GM12873 (cell line): Measurements from ENCODE around the gene EDNRB.

Experiments used
- TF ChIP-seq, protein P1 (sequence below): IDR thresholded peaks from 2 replicates; pipeline ENCODE4 v1.5.1; 2012; ENCODE audit warnings: low read depth, mild to moderate bottlenecking, moderate library complexity, low read length, control low read depth; ENCODE audit not compliant: insufficient read depth; ENCODE audit errors: missing control alignments

The EDNRB gene

DNA sequence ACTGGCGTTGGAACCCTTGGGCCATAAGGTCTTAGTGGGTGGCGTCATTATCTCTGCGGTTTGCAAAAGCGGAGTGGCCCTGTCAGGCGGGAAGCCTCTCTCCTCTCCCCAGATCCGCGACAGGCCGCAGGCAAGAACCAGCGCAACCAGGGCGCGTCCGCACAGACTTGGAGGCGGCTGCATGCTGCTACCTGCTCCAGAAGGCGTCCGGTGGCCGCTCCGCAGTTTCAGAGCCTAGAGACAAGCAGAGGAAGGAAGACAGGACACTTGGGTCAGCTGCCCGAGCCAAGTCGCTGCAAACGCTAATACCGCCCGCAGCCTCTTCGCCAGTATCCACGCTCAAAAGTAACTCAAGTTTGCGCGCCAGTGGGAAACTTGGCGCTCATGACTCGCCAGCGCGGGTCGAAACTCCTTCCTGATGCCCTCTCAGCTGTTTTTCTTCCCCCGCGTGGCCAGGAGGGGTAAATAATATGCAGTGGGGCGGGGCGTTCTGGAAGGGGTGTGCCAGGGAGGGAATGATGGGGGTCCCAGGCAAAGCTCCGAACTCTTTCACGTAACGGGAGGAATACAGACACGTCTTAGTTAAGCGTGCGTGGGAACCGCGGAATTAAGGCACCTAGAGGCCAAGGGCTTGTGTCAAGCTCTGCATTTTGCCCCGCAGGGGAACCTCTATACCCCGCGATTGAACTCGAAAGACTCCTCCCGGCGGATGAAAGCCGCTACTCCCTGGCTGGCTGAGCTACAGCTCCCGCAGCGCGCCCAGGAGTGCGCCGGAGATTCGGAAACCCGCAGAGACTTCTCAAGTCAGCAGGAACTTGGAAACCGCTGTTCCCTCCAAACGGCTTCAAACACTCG is at the start of gene EDNRB:
EDNRB (minus strand) TSS at position 441 of the 855 bp plus-strand sequence; CDS start at position 183, 258 bp downstream.
- TF ChIP-seq, protein P1, sequence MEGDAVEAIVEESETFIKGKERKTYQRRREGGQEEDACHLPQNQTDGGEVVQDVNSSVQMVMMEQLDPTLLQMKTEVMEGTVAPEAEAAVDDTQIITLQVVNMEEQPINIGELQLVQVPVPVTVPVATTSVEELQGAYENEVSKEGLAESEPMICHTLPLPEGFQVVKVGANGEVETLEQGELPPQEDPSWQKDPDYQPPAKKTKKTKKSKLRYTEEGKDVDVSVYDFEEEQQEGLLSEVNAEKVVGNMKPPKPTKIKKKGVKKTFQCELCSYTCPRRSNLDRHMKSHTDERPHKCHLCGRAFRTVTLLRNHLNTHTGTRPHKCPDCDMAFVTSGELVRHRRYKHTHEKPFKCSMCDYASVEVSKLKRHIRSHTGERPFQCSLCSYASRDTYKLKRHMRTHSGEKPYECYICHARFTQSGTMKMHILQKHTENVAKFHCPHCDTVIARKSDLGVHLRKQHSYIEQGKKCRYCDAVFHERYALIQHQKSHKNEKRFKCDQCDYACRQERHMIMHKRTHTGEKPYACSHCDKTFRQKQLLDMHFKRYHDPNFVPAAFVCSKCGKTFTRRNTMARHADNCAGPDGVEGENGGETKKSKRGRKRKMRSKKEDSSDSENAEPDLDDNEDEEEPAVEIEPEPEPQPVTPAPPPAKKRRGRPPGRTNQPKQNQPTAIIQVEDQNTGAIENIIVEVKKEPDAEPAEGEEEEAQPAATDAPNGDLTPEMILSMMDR = no peak

- TF ChIP-seq, protein P1 = no peak
Observed at GRCh38 chr13:77966671-77967070, 48.0 kb upstream of the EDNRB start.

GRCh38 chr13:77952737-77953136 is 34.1 kb upstream of the EDNRB start:
- TF ChIP-seq, protein P1 = no peak

GRCh38 chr13:77952276-77952675 is 33.6 kb upstream of the EDNRB start:
- TF ChIP-seq, protein P1 = no peak

DNA sequence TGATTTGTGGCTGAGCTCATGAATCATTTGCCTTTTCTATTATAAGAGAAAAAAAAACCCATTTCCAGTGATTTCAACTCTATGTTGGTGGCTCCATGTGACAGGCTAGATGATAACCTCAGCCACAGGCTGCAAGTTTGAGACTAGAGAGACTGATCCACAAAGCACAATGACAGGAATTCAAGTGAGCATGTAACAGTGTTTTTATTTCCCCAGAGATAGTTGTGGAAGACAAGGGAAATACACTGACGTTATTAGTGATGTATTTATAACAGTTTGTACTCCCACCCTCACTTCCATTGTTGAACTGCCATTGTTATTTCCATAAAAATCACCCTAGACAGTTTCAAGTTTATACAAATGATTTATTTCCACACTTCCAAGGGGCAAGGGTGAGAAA is 27.9 kb upstream of the EDNRB start:
- TF ChIP-seq, protein P1 = no peak

DNA sequence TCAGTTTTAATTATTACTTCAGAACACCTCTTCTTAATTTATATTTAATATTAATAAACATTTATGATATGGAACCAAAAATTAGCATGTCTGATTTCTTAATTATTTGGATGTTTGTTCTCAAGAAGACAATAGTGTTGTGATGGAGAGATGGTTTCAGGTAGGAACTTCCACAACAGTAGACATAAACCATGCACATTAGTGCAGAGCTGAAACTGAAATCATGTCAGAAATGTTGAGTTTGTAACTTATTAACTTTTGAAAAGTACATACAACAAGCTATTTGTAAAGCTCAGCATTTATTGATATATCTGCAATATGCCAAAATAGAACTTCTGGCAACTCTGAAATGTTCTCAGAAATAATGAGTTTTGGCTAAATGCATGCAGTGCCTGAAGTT is 11.8 kb upstream of the EDNRB start:
- TF ChIP-seq, protein P1 = no peak

DNA sequence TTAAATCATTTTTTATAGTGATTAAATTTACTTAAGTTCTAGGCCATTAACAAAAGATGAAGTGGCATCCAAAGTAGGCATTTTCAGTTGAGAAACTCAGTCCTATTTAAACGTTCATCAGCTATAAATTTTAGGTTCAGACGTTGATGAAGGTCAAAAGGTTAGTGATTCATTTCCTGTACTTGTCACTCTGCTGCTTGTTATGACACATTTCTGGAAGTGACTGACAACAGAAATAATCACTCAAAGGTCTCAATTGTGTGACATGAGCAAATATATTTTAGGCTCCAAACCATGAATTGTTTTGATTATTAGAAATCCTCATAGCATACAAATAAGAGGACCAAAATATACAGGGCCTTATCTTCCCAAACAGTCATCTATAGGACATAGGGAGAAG is 10.3 kb upstream of the EDNRB start:
- TF ChIP-seq, protein P1 = no peak
